GM20431 (cell line): ENCODE results near the gene FRS2.

Experiments
- in situ Hi-C: fragments of 300-500 bp; cut with MseI, MboI; formaldehyde crosslinking; loops from one replicate; pipeline ENCODE4 v1.15.0; 2020; ENCODE audit warnings: low sequenced_read_pairs; ENCODE audit not compliant: unreplicated experiment

The FRS2 gene

DNA sequence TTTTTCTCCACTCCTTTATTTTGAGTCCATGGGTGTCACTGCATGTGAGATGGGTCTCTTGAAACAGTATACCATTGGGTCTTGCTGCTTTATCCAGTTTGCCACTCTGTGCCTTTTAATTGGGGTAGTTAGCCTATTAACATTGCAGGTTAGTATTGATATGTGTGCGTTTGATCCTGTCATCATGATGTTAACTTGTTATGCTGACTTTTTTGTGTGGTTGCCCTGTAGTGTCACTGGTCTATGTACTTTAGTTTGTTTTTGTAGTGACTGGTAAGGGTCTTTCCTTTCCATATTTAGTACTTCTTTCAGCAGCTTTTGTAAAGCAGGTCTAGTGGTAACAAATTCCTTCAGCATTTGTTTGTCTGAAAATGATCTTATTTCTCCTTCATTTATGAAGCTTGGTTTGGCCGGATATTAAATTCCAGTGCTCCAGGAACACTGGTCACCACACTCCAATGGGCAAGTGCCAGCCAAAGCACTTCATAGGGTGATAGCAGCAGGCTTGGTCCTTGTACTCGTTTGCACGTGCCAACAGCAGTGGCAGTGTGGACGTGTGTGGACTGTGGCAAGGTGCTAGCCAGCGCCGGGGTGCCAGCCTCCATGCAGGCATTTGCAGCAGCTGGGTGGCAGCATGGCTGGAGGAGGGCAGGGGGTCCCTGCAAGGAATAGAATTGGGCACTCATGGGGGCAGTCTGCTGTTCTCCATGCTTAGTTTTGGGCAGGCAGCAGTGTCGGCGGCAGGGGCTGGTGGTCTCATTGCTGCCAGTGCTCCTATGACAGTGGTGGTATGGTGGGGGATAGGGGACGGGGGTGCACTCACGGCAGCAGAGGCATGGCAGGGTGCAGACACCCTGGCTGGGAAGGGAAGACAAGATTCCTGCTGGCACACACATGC, 53.5 kb downstream of the FRS2 start:
- in situ Hi-C loops: no loop called here

GRCh38 chr12:69524331-69524630, 54.1 kb downstream of the FRS2 start:
- in situ Hi-C loops: no loop called here

GRCh38 chr12:69524755-69525469, 54.7 kb downstream of the FRS2 start:
- in situ Hi-C loops: no loop called here

DNA sequence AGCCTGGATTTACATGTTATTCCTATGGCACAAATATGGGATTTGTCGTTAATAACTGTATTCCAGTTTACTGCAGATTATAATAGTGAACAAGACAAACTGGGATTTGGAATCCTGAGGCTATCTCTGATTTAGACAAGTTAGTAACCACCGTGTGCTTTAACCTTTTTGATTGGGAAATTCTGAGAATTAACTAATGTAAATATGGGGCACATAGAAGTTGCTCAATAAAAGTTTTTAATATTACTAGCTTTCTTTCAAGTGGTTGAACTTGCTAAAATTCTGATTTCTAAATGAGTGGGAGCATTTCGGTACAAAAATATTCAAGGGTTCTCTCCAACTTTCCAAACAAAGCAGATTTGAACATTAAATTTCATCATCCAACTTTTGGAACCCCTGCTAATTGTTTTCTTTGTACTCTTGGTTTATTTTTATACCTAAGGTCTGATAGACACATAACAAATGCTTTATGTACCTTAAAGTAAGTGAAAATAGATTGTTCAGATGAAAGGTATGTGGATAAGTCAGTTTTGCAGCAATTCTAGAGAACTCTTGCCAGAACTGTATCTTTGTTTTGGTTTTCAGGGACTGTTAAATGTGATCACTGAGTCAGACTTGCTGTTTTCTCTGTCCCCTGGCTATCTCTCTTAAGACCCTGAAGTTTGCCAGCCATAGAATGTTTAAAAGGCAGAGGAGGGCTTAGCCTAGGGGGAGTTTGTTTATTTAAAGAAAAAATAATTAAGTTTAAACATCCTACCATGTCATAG, 57.5 kb downstream of the FRS2 start:
- in situ Hi-C loops: no loop called here

- in situ Hi-C loops: no loop called here
These were observed 58.8 kb downstream of the FRS2 start for GRCh38 chr12:69529021-69529420.

DNA sequence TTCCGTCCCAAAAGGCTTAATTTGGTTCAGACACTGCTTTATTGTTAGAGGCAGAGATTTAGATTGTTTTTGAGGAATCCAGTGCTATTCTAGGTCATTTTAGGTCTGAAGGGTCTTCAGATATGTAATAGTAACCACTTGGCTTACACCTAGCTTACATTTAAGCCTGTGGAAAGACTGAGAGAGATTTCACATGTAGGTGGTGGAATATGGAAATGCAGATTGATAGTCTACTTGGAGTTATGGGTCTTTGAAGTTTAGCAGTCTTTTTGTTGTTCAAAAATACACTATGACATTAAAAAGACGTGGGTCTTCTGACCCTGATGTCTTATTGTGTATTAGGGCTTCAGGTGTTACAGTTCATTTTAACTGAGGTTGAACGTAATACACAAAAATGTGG, 63.7 kb downstream of the FRS2 start:
- in situ Hi-C loops: no loop called here

- in situ Hi-C loops: no loop called here
These were observed 64.2 kb downstream of the FRS2 start for GRCh38 chr12:69534389-69534822.

- in situ Hi-C loops: no loop called here
These were observed 70.8 kb downstream of the FRS2 start for GRCh38 chr12:69540987-69541386.

- in situ Hi-C loops: no loop called here
These were observed 73.9 kb downstream of the FRS2 start for GRCh38 chr12:69544087-69544486.

DNA sequence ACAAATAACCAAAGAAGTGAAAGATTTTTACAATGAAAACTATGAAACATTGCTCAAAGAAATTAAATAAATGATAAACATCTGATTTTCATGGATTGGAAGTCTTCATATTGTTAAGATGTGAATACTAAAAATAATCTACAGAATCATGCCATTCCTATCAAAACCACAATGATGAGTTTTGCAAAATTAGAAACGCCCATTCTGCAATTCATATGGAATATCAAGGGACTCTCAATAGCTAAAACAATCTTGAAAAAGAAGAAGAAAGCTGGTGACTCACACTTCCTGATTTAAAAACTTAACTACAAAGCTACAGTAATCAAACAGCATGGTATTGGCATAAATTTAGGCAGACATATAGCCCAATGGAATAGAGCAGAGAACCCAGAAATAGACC, 74.9 kb downstream of the FRS2 start:
- in situ Hi-C loops: no loop called here

DNA sequence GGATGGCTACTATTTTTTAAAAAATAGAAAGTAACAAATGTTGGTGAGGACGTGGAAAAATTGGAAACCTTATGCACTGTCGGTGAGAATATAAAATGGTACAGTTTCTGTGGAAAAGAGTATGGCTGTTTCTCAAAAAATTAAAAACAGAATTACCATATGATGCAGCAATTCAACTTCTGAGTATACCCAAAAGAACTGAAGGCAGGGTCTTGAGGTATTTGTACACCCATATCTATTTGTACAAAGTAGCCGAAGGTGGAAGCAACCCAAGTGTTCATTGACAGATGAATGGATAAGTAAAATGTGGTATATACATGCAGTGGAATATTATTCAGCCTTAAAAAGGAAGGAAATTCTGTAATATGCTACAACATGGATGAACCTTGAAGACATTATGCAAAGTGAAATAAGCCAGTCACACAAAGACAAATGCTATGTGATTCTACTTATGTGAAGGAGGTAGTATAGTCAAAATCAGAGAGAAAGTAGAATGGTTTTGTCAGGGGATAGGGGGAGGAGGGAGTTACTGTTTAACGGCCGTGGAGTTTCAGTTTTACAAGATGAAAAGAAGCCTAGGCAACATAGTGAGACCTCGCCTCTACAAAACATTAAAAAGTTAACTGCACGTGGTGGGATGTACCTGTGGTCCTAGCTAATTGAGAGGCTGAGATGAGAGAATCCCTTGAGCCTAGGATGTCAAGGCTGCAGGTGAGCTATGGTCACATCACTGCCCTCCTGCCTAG, 76.7 kb downstream of the FRS2 start:
- in situ Hi-C loops: no loop called here

DNA sequence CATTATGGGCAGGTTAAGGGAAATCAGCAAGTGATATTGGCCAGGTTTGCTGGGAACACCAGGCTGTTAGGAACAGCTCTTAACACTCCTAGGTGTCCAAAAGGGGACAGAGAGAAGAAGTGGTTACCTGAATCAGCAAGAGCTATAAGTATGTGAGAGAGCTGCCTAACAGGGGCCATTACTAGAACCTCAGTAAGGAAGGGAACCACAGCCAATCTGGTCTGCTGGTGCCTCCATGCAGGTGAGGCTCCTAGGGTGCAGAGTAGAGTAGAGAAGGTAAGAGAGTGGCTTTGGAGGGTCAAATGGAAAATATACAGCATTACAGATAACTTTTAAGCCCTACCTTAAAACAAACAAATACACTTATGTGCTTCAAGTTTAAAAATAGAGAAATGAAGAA, 78.5 kb downstream of the FRS2 start:
- in situ Hi-C loops: no loop called here

GRCh38 chr12:69550569-69551350, 80.6 kb downstream of the FRS2 start:
- in situ Hi-C loops: no loop called here

GRCh38 chr12:69553628-69554248, 83.5 kb downstream of the FRS2 start:
- in situ Hi-C loops: no loop called here

- in situ Hi-C loops: no loop called here
These were observed 85.3 kb downstream of the FRS2 start for GRCh38 chr12:69555461-69555860.

DNA sequence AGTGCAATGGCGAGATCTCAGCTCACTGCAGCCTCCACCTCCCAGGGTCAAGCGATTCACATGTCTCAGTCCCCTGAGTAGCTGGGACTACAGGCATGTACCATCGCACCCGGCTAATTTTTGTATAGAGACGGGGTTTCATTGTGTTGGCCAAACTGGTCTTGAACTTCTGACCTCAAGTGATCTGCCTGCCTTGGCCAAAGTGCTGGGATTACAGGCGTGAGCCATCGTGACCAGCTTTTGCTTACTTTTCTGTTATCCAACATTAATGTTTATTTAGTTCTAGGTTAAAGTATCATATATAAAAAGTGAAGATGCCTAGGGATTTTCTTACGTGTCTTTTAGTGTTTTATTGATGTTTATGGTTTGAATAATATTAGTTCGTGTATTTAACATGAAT, 86.2 kb downstream of the FRS2 start:
- in situ Hi-C loops: no loop called here

GRCh38 chr12:69563166-69563762, 93.1 kb downstream of the FRS2 start:
- in situ Hi-C loops: no loop called here

GRCh38 chr12:69566603-69567002, 96.4 kb downstream of the FRS2 start:
- in situ Hi-C loops: no loop called here

- in situ Hi-C loops: no loop called here
These were observed 99.0 kb downstream of the FRS2 start for GRCh38 chr12:69569236-69569635.
